Measurements from ENCODE around the gene AGFG1.

Gene AGFG1

DNA sequence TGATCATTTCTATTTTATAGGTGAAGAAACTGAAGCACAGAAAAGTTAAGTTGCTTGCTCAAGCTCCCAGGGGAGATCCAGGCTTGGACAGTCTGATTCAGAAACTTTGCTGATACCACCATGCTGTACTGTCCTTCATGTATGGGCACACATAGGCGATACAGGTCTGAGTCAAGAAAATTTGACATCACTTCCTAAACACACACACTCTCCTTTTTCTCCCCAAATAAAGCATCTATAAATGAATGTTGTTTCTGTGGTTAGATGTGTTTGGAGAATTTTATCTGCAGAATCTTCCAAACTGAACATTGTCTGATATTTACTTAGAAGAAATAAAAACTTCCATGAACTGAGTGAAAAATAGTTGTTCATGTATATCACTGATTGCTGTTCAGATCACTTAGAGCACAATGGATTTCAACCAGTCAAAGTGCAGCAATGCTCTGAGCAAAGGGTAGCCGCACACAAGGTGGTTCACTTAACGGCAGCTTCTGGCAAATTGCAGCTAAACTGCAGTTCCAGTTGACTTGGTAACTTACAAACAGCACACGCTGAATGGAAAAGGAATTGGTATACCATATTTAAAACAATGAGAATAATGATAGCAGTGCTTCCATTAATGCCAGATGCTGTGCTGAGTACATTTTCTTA, 10.0 kb upstream of the AGFG1 start:
- DNase-seq: no peak

- no peak for DNase-seq
These were observed 9.4 kb upstream of the AGFG1 start for GRCh38 chr2:227462462-227462951.

DNA sequence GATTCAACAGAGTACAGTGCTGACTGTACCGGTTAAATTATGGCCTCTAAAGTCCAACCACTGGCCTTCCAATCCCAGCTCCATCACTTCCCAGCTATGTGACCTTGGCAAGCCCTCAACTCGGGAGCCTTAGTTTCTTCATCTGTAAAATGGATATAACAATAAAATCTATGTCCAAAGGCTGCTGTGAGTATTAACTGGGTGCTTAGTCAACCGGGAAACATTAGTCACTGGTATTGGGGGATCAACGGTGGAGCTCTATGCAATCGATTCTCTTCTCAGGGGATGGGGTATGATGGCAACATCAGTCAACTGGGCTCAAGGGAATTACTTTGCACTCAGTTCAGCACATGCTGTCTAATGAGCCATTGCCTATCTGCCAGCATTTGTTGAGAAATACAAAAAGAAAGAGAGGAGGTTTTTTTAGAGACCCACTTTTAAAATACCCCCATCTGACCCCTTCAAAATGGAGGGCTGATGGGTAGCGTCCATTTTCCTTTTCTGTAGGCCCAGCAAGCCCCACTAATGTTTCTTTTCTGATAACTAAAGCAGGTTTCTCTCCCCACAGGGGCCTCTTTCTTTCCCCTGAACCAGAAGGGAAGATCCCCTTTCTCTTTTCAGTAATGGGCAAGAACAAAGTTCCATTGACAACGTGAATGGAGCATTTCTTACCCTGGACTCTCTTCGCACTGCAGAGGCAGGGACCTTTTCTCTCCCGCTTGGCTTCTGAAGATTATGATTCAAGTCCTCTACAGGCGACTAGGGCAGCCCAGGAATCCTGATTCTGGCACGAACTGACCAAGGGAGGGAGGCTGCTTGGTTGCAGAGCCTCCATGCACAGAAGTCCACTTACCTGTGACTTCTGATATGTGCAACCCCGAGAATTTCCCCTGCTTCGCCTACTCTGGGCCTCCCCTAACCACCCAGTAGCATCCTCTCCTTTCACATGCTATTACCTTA, 8.7 kb upstream of the AGFG1 start:
- no peak for DNase-seq

- DNase-seq: no peak
These were observed 7.6 kb upstream of the AGFG1 start for GRCh38 chr2:227464361-227464760.

DNA sequence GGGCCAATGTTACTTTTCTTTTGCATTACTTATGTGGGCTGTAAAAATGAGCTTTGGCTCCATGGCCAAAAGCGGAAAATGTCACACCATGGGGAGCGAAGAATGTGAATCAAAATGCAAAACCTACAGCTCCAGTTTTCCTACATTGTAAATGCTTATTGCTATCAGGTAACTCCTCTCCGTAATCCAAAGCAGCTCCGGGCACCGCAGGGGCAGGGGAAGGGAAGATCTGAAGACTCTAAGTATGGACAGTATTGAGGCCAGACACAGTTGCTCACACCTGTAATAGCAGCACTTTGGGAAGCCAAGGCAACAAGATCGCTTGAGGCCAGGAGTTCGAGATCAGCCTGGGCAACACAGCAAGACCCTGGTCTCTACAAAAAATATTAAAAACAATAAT, 7.1 kb upstream of the AGFG1 start:
- DNase-seq: no peak

- no peak for DNase-seq
These were observed 4.9 kb upstream of the AGFG1 start for GRCh38 chr2:227466887-227467600.

DNA sequence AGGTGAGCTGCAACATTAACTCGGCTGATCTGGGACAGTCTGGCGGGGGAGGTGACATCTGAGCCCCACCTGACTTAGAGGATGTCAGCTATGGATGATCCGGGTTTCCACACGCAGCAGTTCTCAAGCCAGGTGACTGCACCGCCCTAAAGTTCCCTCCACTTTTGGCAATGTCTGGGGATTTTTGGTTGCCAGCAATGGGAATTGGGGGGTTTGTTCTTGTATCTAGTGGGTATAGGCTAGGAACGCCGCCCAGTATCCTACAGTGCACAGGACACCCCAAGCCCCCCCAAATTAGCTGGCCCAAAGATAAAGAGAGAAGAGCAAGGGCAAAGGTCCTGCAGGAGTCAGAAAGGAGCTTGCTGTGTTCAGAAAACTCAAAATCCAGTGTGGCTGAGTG, 544 bp upstream of the AGFG1 start:
- no peak for DNase-seq

DNA sequence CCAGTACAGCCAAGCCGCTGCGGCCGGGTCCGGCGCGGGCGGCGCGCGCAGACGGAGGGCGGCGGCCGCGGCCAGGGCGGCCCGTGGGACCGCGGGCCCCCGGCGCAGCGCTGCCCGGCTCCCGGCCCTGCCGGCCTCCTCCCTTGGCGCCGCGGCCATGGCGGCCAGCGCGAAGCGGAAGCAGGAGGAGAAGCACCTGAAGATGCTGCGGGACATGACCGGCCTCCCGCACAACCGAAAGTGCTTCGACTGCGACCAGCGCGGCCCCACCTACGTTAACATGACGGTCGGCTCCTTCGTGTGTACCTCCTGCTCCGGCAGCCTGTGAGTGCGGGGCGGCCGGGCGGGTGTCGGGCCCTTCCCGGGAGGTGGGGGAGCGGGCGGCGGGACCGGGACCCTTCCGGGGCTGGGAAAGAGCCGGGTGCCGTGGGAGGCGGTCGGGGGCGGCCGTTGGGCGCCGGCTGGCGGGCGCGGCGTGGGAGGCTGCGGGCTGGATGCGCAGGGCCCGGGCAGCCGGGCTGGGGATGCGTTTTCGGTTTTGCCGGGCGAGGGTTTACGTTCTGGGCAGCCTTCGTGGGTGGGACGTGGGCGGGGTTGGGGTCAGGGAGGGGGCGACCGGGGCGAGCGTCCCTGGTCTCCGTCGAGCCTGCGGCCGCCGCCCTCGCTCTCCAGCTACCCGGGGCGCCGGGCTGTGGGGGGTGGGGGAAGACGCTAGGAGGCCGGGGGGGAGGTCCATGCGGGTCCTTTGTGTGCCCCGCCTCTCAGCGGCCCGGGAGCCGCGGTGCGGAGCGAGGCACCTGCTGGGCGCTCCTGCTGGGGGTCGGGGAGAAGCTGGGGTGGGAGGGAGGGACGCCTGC, 537 bp downstream of the AGFG1 start:
- peak in 1 of 2 experiments; percentile 20 for DNase-seq

DNA sequence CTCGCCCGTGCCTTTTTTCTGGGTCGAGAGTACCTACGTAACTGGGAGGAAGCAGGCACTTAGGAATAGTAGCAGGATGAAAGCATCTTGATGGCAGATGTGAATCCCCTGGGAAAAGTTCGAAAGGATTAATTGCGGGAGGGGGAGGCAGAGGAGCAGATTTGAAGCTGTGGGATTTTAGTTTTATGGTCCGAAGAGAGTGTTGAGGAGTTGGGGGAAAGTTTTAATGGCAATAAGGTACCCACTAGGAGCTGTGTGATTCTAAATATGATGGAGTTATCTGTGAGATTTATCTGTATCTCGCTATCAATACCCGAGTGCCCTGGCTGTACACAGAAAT, 1.1 kb downstream of the AGFG1 start:
- DNase-seq: peak; percentile 67 to 84

DNA sequence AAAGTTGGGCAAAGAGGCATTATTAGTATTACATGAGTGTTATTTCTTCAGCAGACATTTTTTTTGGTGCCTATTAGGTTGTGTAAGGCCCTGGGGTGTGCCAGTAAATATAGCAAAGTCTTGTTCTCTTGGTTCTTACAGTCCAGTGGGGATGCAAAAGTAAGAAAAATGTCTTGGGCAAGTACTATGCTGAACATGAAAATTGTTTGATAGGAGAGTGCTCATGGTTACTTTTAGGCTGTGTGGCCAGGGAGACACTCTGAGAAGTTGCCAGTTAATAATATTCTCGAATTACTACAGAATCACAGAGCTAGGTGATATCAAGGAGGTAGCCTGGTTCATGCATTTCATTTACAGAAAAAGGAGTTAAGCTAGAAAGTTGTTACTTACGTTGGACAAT, 1.9 kb downstream of the AGFG1 start:
- DNase-seq: no peak

GRCh38 chr2:227474410-227474809, 2.5 kb downstream of the AGFG1 start:
- no peak for DNase-seq

DNA sequence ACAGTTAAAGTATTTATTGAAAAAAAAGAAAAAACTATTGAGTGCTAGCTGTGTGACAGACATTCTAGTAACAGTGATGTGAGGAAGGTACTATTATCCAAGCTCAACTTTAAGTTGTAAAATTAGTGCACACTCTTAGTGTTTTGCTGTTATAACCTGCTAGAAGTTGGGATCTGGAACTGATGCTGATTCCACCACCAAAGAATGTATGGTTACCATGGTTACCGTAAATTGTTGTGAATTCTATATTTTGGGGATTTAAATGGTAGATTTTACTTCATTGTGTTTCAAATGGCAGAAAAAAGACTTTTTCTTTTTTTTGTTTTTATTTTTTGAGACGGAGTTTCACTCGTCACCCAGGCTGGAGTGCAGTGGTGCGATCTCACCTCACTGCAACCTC, 5.3 kb downstream of the AGFG1 start:
- no peak for DNase-seq

DNA sequence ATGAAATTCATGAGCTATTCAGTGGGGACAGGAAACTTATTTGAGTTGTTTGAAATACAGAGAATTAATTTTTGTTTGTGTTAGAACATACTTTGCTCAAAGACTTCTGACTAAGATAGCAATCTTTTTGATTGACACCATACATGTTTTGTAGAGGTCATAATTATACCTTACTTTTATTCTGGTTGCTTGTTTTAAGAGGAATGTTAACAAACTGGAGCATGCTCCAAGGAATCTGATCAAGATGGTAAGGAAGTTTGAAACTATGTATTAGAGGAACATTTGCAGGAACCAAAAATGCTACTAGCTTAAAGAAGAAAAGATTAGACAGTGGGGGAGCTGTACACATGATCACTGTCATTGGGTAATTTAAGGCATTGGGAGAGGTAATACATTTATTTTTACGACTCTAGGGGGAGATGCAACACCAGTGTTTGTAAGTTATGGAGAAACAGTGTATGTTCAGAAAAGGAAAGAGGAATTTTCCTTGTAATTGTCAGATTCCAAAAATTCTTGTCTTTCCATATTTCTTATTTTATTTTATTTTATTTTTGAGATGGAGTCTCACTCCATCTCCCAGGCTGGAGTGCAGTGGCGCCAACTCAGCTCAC, 8.0 kb downstream of the AGFG1 start:
- peak in 1 of 2 experiments; percentile 55 for DNase-seq

- DNase-seq: no peak
These were observed 8.6 kb downstream of the AGFG1 start for GRCh38 chr2:227480528-227480927.

DNA sequence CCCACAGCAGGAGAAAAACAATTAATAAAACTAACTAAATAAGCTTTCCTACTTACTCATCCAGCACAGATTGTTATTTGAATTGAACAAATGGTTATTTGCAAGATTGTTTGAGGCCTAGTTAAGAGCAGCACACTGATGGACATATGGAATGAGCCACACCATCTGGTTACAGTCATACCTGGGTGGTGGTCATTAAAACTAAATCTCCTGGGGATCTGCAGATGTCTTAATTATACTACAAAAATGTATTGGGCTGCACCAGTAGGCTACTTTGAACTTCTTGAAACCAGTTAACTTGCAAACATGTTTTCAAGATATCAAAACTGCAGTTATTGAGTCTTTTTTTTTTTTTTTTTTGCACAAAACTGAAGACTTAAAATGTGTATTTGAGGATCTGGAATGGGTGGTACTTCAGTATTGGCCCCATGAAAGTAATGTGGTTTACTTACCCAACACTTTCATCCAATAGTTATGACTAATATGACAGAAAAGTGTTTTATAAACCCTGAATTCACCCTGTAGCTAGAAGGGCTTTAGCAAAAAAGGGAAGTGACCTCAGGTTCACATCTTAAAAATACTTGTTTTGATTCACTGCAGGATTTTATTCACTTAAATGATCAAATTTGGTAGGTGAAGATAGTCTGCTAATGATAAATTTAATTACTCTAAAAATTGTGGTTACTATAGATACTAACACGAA, 10.8 kb downstream of the AGFG1 start:
- peak; percentile 80 to 94 for DNase-seq

DNA sequence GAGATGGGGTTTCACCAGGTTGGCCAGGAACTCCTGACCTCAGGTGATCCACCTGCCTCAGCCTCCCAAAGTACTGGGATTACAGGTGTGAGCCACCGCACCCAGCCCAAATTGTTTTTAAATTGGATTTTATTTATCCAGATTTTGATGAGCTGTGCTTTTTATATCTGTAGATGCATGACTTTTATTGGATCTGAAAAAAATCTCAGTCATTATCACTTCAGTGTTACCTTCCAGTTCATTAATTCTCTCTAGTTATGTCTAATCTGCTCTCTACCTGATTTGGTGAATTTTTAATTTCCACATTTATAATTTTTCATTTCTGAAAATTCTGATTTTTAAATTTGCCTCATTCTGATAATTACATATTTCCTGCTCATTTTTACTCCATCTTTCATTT, 13.5 kb downstream of the AGFG1 start:
- DNase-seq: no peak

GRCh38 chr2:227486688-227487087, 14.7 kb downstream of the AGFG1 start:
- DNase-seq: no peak

GRCh38 chr2:227488045-227488444, 16.1 kb downstream of the AGFG1 start:
- no peak for DNase-seq

DNA sequence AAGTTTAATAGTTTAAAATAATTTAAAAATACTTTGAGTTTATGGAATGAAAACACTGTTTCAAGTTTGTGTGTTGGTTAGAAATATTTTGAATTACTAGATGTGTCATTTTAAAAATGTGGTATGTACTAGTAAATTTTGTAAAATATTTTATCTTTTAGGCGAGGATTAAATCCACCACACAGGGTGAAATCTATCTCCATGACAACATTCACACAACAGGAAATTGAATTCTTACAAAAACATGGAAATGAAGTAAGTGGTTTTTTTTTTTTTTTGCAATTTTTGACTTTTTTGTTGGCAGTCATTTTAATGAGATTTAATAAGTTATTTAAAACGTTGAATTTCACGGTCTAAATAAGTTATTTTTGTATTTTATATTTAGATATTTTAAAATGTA, 19.4 kb downstream of the AGFG1 start:
- DNase-seq: no peak

- DNase-seq: peak in 1 of 2 experiments; percentile 20
These were observed 21.6 kb downstream of the AGFG1 start for GRCh38 chr2:227493524-227493923.

- no peak for DNase-seq
These were observed 25.2 kb downstream of the AGFG1 start for GRCh38 chr2:227497158-227497557.

Measured in NCI-H524 (cell line).